Measurements from ENCODE around the gene LIMK1. TPM values are rescaled to one million over a fixed set of nuclear protein-coding genes. Genes with fewer than 3 reads are reported as not detected.
"Not testable (repeated sequence)": the region's sequence is repeated elsewhere in the genome, so short reads cannot be mapped to it uniquely, and the experiment has no call there.

Gene LIMK1
- total RNA-seq, 3 donors from 2014 or later: 18.0 to 18.6 (median 18.1) TPM

DNA sequence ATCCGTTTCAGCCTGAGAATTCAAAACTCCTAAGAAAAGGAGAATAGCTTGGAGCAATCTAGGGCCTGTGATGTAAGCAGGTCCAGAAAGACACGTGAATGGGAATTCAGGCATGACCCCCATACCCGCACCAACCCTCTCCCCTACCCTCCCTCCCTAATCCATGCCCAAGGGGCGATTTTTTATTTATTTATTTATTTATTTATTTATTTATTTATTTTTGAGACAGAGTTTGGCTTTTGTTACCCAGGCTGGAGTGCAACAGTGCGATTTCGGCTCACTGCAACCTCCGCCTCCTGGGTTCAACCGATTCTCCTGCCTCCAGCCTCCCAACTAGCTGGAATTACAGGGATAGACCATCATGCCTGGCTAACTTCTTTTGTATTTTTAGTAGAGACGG lies 74.0 kb downstream of the LIMK1 start:
- H3K27ac ChIP-seq: no peak overlapping the region
- TF ChIP-seq POLR2A (IDR thresholded peaks at IDR 0.05) (no peak), POLR2AphosphoS5 (IDR thresholded peaks at IDR 0.05) (no peak)
- TF ChIP-seq, protein P1, sequence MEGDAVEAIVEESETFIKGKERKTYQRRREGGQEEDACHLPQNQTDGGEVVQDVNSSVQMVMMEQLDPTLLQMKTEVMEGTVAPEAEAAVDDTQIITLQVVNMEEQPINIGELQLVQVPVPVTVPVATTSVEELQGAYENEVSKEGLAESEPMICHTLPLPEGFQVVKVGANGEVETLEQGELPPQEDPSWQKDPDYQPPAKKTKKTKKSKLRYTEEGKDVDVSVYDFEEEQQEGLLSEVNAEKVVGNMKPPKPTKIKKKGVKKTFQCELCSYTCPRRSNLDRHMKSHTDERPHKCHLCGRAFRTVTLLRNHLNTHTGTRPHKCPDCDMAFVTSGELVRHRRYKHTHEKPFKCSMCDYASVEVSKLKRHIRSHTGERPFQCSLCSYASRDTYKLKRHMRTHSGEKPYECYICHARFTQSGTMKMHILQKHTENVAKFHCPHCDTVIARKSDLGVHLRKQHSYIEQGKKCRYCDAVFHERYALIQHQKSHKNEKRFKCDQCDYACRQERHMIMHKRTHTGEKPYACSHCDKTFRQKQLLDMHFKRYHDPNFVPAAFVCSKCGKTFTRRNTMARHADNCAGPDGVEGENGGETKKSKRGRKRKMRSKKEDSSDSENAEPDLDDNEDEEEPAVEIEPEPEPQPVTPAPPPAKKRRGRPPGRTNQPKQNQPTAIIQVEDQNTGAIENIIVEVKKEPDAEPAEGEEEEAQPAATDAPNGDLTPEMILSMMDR (IDR thresholded peaks at IDR 0.05): no peak
- no peak for DNase-seq (ENCODE audit: low spot score in 2 of 2)
- H3K27me3 ChIP-seq: no peaks in the 10 kb centered on the region
- intact Hi-C loops (cut with DNase I; ENCODE audit: low total_unique reads): no loop called here
- H3K4me1 ChIP-seq: no peaks in the 10 kb centered on the region
- H3K4me3 ChIP-seq: no peak overlapping the region
- no peaks in the 10 kb centered on the region for H3K36me3 ChIP-seq
- H3K9me3 ChIP-seq: no peaks in the 10 kb centered on the region

- Histone ChIP-seq H3K27me3 (no peaks in the 10 kb centered on the region), H3K36me3 (no peaks in the 10 kb centered on the region), H3K4me3 (no peak overlapping the region), H3K27ac (no peak overlapping the region), H3K4me1 (no peaks in the 10 kb centered on the region), H3K9me3 (no peaks in the 10 kb centered on the region)
- TF ChIP-seq, protein P1 (IDR thresholded peaks at IDR 0.05): no peak
- TF ChIP-seq POLR2A (IDR thresholded peaks at IDR 0.05) (no peak), POLR2AphosphoS5 (IDR thresholded peaks at IDR 0.05) (no peak)
- no peak for DNase-seq (ENCODE audit: low spot score in 2 of 2)
- intact Hi-C loops (cut with DNase I; ENCODE audit: low total_unique reads): no loop called here
Observed at GRCh38 chr7:74164985-74165456, 81.4 kb downstream of the LIMK1 start.

GRCh38 chr7:74165867-74166593 lies 82.4 kb downstream of the LIMK1 start:
- TF ChIP-seq, protein P1 (IDR thresholded peaks at IDR 0.05): no peak
- TF ChIP-seq POLR2AphosphoS5 (IDR thresholded peaks at IDR 0.05) (no peak), POLR2A (IDR thresholded peaks at IDR 0.05) (no peak)
- no peak for DNase-seq (ENCODE audit: low spot score in 2 of 2)
- Histone ChIP-seq H3K4me3 (no peak overlapping the region), H3K27ac (no peak overlapping the region), H3K9me3 (no peaks in the 10 kb centered on the region), H3K27me3 (no peaks in the 10 kb centered on the region), H3K36me3 (no peaks in the 10 kb centered on the region), H3K4me1 (no peaks in the 10 kb centered on the region)
- intact Hi-C loops (cut with DNase I; ENCODE audit: low total_unique reads): no loop called here

DNA sequence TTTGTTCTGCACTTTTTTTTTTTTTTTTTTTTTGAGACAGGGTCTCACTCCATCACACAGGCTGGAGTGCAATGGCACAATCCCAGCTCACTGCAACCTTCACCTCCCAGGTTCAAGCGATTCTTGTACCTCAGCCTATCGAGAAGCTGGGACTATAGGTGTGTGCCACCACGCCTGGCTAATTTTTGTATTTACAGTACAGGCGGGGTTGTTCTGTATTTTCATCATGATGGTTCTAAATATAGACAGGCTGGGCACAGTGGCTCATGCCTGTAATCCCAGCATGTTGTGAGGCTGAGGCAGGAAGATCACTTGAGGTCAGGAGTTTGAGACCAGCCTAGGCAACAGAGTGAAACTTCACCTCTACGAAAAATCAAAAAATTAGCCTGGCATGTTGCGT lies 83.7 kb downstream of the LIMK1 start:
- H3K4me3 ChIP-seq; H3K9me3 ChIP-seq; intact Hi-C loops (cut with DNase I; ENCODE audit: low total_unique reads); H3K36me3 ChIP-seq; H3K27me3 ChIP-seq; DNase-seq (ENCODE audit: low spot score in 2 of 2); H3K4me1 ChIP-seq; H3K27ac ChIP-seq: not testable (repeated sequence)

Other genes starting within 250 kb of the LIMK1 start
- gene METTL27, start 241.3 kb upstream of the LIMK1 start, total RNA-seq: 10 to 100 TPM in 1 of 3 donors, 1 to 10 TPM in 2; 1.6 to 10.6 (median 7.0) TPM
- gene TMEM270, start 222.6 kb upstream of the LIMK1 start, total RNA-seq: not detected
- gene ELN, start 55.6 kb upstream of the LIMK1 start, total RNA-seq: 100 to 1,000 TPM in 1 of 3 donors, 10 to 100 TPM in 2; 25.9 to 134 (median 31.8) TPM
- 100 to 1,000 TPM; 199 to 256 (median 238) TPM for gene EIF4H, start 90.6 kb downstream of the LIMK1 start, total RNA-seq
- gene LAT2, start 126.2 kb downstream of the LIMK1 start, total RNA-seq: 1 to 10 TPM; 6.9 to 9.4 (median 7.7) TPM
- 10 to 100 TPM; 15.4 to 25.6 (median 17.1) TPM for gene RFC2, start 170.6 kb downstream of the LIMK1 start, total RNA-seq
- 10 to 100 TPM in 2 of 3 donors, 1 to 10 TPM in 1; 7.3 to 20.3 (median 13.0) TPM for gene CLIP2, start 205.6 kb downstream of the LIMK1 start, total RNA-seq

Data from breast epithelium (tissue), 4 donors.